ENCODE results near the gene ZSCAN31. TPM values are rescaled to one million over a fixed set of nuclear protein-coding genes. Genes with fewer than 3 reads are reported as not detected.

ZSCAN31 gene
- total RNA-seq, 4 donors from 2014 or later, result 17.2 to 70.1 (median 57.5) TPM

- H3K27me3 ChIP-seq, result no peaks in the 10 kb centered on the region
- no peaks in the 10 kb centered on the region for H3K9me3 ChIP-seq
- peak within 1 kb of the TSS; percentile 48 to 83 (median 49) for H3K4me3 ChIP-seq (replicated peaks in 1 of 3)
- peak; percentile 86 to 89 for DNase-seq
- H3K36me3 ChIP-seq, result no peaks in the 10 kb centered on the region
- intact Hi-C loops (cut with DNase I), result loop anchor here (10.0 kb wide), 1 partner anchor 85 kb away; the partner anchor contains the start of gene ZSCAN26
- WGBS, 2 donors, result 3% methylated on average over 26 to 30 of the region's 30 CpGs
- H3K4me1 ChIP-seq, result peaks cover 1 to 22% of the 10 kb centered on the region in 2 donors
- TF ChIP-seq CTCF (IDR thresholded peaks at IDR 0.05), result no peak
- TF ChIP-seq POLR2A (IDR thresholded peaks at IDR 0.05), result peak in 1 of 2 donors; percentile 63
- peak within 1 kb of the TSS; percentile 24 to 42 (median 30) for H3K27ac ChIP-seq
These were observed 14.2 kb upstream of the ZSCAN31 start, which contains the start of gene ZKSCAN3 for GRCh38 chr6:28349892-28350737. TSS of gene ZKSCAN3 (plus strand) at chr6:28349947. CDS start at chr6:28359587, 9,640 bp downstream.

GRCh38 chr6:28349344-28349891 is 13.5 kb upstream of the ZSCAN31 start:
- 3% methylated on average over 9 of the region's 9 CpGs for WGBS, 2 donors
- TF ChIP-seq POLR2A (IDR thresholded peaks at IDR 0.05) (no peak), CTCF (IDR thresholded peaks at IDR 0.05) (no peak)
- no peak for DNase-seq
- peak overlapping the region; percentile 24 to 42 (median 30) for H3K27ac ChIP-seq
- peak overlapping the region; percentile 48 to 83 (median 49) for H3K4me3 ChIP-seq (replicated peaks in 1 of 3)
- intact Hi-C loops (cut with DNase I), result no loop called here
- no peaks in the 10 kb centered on the region for H3K36me3 ChIP-seq
- H3K27me3 ChIP-seq, result no peaks in the 10 kb centered on the region
- peaks cover 0 to 15% of the 10 kb centered on the region in 2 donors for H3K4me1 ChIP-seq
- no peaks in the 10 kb centered on the region for H3K9me3 ChIP-seq

GRCh38 chr6:28347119-28347518 is 11.2 kb upstream of the ZSCAN31 start:
- WGBS, 2 donors, result 29 to 33% methylated on average over 2 of the region's 2 CpGs

GRCh38 chr6:28345201-28345600 is 9.3 kb upstream of the ZSCAN31 start:
- WGBS, 2 donors, result 73 to 100% methylated on average over 1 of the region's 1 CpG
- Histone ChIP-seq H3K27ac (no peak overlapping the region), H3K36me3 (no peaks in the 10 kb centered on the region), H3K9me3 (no peaks in the 10 kb centered on the region), H3K27me3 (no peaks in the 10 kb centered on the region), H3K4me3 (replicated peaks in 1 of 3) (no peak overlapping the region), H3K4me1 (no peaks in the 10 kb centered on the region)
- TF ChIP-seq POLR2A (IDR thresholded peaks at IDR 0.05) (no peak), CTCF (IDR thresholded peaks at IDR 0.05) (no peak)
- intact Hi-C loops (cut with DNase I), result no loop called here
- DNase-seq, result no peak

More at GRCh38 chr6:28347119-28347518, 11.2 kb upstream of the ZSCAN31 start:
- intact Hi-C loops (cut with DNase I), result no loop called here
- H3K27me3 ChIP-seq, result no peaks in the 10 kb centered on the region
- H3K27ac ChIP-seq, result no peak overlapping the region
- no peaks in the 10 kb centered on the region for H3K9me3 ChIP-seq
- no peaks in the 10 kb centered on the region for H3K36me3 ChIP-seq
- H3K4me3 ChIP-seq (replicated peaks in 1 of 3), result no peak overlapping the region
- TF ChIP-seq CTCF (IDR thresholded peaks at IDR 0.05) (no peak), POLR2A (IDR thresholded peaks at IDR 0.05) (no peak)
- H3K4me1 ChIP-seq, result peaks cover 0 to 12% of the 10 kb centered on the region in 2 donors
- DNase-seq, result no peak

Measured in thyroid gland (tissue), 4 donors.